NCI-H526 treated with DMSO at 0.1 percent for 48 hours (cell line): ENCODE measurements around the gene PTCD2.
"Not testable (repeated sequence)": the region's sequence is repeated elsewhere in the genome, so short reads cannot be mapped to it uniquely, and the experiment has no call there.

Source experiments
- DNase-seq: peaks from one replicate; lab custom pipeline; 2025; lab: John Stamatoyannopoulos, UW

Gene PTCD2

GRCh38 chr5:72380492-72381274, 60.5 kb downstream of the PTCD2 start:
- no peak for DNase-seq

- DNase-seq = no peak
Measured at GRCh38 chr5:72383280-72383679, 63.1 kb downstream of the PTCD2 start.

- DNase-seq = no peak
Measured at GRCh38 chr5:72383726-72384125, 63.6 kb downstream of the PTCD2 start.

- no peak for DNase-seq
Measured at GRCh38 chr5:72386639-72387038, 66.5 kb downstream of the PTCD2 start.

- DNase-seq = no peak
Measured at GRCh38 chr5:72387985-72388384, 67.8 kb downstream of the PTCD2 start.

- no peak for DNase-seq
Measured at GRCh38 chr5:72388646-72389045, 68.5 kb downstream of the PTCD2 start.

GRCh38 chr5:72390836-72391235, 70.7 kb downstream of the PTCD2 start:
- no peak for DNase-seq

- no peak for DNase-seq
Measured at GRCh38 chr5:72392326-72392733, 72.2 kb downstream of the PTCD2 start.

GRCh38 chr5:72393052-72393451, 72.9 kb downstream of the PTCD2 start:
- DNase-seq = no peak

- no peak for DNase-seq
Measured at GRCh38 chr5:72394688-72395087, 74.5 kb downstream of the PTCD2 start.

- DNase-seq = no peak
Measured at GRCh38 chr5:72397836-72398235, 77.7 kb downstream of the PTCD2 start.

GRCh38 chr5:72400950-72401349, 80.8 kb downstream of the PTCD2 start:
- no peak for DNase-seq

GRCh38 chr5:72402381-72402890, 82.3 kb downstream of the PTCD2 start:
- no peak for DNase-seq

GRCh38 chr5:72402959-72403628, 82.9 kb downstream of the PTCD2 start:
- DNase-seq = no peak

- DNase-seq = not testable (repeated sequence)
Measured at GRCh38 chr5:72404771-72405170, 84.6 kb downstream of the PTCD2 start.

GRCh38 chr5:72407078-72407477, 86.9 kb downstream of the PTCD2 start:
- no peak for DNase-seq

- no peak for DNase-seq
Measured at GRCh38 chr5:72407541-72407940, 87.4 kb downstream of the PTCD2 start.

GRCh38 chr5:72408127-72408526, 88.0 kb downstream of the PTCD2 start:
- no peak for DNase-seq

- no peak for DNase-seq
Measured at GRCh38 chr5:72408603-72409002, 88.4 kb downstream of the PTCD2 start.

- no peak for DNase-seq
Measured at GRCh38 chr5:72410688-72411295, 90.6 kb downstream of the PTCD2 start.

- DNase-seq = no peak
Measured at GRCh38 chr5:72412283-72413055, 92.3 kb downstream of the PTCD2 start.
